Choroid plexus epithelial cell (primary cell): ENCODE measurements around the gene DRC7.
A peak's percentile ranks its signal among the peaks of the same experiment; 100 is the strongest.
"Not testable (repeated sequence)": the region's sequence is repeated elsewhere in the genome, so short reads cannot be mapped to it uniquely, and the experiment has no call there.

Experiments used
- DNase-seq: peaks from one replicate; pipeline ENCODE4 v3.0.0-alpha.2; 2010; ENCODE audit warnings: low read depth
- H3K4me3 ChIP-seq: 2 replicates; pipeline ENCODE4 v1.5.1; 2011; ENCODE audit warnings: low read depth, mild to moderate bottlenecking, control low read depth, low read length, moderate library complexity
- TF ChIP-seq, protein P1 (sequence below): conservative IDR thresholded peaks from 2 replicates; pipeline ENCODE4 v1.5.1; 2011; ENCODE audit warnings: low read depth, mild to moderate bottlenecking, control low read depth, inconsistent platforms, low read length, moderate library complexity

DRC7 gene

DNA sequence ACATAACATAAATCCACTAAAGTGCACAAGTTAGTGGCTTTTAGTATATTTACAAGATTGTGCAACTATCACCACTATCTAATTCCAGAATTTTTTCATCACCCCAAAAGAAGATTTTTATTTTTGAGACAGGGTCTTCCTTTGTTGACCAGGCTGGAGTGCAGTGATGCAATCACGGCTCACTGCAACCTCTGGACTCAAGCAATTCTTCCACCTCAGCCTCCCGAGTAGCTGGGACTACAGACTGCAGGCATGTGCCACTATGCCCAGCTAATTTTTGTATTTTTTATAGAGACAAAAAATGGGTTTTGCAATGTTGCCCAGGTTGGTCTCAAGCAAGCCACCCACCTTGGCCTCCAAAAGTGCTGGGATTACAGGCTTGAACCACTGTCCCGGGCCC lies 15.1 kb downstream of the DRC7 start:
- TF ChIP-seq, protein P1, sequence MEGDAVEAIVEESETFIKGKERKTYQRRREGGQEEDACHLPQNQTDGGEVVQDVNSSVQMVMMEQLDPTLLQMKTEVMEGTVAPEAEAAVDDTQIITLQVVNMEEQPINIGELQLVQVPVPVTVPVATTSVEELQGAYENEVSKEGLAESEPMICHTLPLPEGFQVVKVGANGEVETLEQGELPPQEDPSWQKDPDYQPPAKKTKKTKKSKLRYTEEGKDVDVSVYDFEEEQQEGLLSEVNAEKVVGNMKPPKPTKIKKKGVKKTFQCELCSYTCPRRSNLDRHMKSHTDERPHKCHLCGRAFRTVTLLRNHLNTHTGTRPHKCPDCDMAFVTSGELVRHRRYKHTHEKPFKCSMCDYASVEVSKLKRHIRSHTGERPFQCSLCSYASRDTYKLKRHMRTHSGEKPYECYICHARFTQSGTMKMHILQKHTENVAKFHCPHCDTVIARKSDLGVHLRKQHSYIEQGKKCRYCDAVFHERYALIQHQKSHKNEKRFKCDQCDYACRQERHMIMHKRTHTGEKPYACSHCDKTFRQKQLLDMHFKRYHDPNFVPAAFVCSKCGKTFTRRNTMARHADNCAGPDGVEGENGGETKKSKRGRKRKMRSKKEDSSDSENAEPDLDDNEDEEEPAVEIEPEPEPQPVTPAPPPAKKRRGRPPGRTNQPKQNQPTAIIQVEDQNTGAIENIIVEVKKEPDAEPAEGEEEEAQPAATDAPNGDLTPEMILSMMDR: no peak
- no peak overlapping the region for H3K4me3 ChIP-seq
- no peak for DNase-seq

DNA sequence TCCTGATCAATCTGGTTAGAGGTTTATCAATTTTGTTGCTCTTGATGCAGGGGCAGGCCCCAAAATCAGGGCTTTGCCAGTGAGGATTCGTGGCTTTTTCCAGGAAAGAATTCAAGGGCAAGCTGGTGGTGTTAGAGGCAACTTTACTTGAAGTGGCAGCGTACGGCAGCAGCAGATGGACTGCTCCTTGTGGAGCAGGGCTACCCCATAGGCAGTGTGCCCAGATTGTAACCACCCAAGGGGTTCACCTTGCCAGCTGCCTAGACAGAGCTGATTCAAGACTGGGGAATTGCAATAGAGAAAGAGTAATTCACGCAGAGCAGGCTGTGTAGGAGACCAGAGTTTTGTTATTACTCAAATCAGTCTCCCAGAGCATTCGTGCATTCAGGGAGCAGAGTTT lies 16.7 kb downstream of the DRC7 start:
- TF ChIP-seq, protein P1: no peak
- no peak overlapping the region for H3K4me3 ChIP-seq
- no peak for DNase-seq

DNA sequence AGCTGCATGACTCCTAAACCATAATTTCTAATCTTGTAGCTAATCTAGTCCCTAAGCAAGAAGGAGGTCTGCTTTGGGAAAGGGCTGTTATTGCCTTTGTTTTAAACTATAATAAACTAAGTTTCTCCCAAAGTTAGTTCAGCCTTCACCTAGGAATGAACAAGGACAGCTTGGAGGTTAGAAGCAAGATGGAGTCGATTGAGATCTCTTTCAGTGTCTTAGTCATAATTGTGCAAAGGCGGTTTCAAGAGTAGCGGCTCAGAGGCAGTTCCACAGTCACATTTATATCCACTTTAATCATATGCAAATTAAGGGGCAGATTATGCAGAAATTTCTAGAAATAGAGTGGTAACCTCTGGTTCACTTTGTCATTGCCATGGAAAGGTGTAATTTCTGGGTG lies 17.4 kb downstream of the DRC7 start:
- TF ChIP-seq, protein P1: no peak
- no peak for DNase-seq
- no peak overlapping the region for H3K4me3 ChIP-seq

DNA sequence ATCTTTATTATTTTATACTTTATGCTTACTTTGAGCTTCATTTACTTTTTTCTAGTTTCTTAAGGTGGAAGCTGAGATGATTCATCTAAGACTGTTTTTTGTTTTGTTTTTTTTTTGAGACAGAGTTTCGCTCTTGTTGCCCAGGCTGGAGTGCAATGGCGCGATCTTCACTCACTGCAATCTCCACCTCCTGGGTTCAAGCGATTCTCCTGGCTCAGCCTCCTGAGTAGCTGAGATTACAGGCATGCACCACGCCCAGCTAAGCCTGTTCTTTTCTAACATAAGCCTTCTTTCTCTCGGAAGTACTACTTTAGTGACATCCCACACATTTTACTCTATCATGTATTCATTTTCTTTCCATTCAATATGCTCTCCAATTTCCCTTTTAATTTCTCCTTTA lies 18.0 kb downstream of the DRC7 start:
- H3K4me3 ChIP-seq, DNase-seq: not testable (repeated sequence)

DNA sequence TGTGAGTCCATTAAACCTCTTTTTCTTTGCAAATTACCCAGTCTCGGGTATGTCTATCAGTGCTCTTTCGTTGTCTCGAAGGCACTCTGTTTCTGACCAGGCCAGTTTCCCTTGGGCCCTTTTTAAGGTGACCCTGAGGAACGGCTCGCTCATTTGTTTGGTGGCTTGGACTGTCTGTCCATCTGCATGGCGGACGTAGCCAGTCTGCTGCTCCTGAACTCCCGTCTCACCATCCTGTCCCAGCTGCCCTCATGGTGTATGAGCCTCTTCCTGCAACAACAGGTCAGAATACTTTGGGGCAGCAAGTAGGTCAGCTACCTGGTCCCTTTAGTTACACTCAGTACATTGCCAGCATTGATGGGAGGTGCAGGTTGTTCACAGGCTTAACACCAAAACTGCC lies 19.0 kb downstream of the DRC7 start:
- H3K4me3 ChIP-seq: no peak overlapping the region
- TF ChIP-seq, protein P1: no peak
- DNase-seq: no peak

DNA sequence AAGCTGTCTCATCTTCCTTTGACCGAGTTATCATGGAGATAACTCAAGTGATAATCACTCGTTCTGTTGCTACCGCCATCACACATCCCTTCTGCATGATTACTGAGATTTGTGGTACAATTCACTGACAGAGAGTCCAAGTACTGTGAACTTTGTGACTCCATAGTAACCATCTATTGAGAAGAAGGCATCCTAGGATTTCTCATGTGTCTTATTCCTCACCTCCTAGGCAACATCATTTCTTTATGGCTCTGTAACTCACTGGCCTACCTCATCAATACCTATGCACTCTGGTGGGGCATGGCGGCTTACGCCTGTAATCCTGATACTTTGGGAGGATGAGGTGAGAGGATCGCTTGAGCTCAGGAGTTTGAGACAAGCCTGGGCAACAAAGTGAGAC lies 19.4 kb downstream of the DRC7 start:
- no peak overlapping the region for H3K4me3 ChIP-seq
- no peak for DNase-seq
- TF ChIP-seq, protein P1: no peak

DNA sequence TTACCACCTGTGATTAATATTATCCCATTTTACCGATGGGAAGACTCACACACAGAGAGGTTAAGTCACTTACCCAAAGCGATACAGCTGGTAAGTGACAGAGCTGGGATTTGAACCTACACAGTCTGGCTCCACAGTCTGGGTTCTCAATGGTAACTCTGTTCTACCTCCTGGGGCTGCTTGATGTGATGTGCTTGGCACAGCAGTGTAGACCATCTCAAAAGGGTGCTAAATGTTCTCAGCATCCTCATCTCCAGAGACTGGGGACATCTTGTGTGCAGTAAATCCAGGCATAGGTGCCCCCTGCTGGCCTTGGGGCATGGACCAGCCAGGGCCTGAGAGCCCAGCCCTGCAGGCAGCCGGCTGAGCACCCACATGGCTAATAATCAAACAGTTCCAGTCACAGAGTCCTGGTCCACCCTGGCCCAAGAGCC lies 25.6 kb downstream of the DRC7 start:
- peak; percentile 77 for DNase-seq
- H3K4me3 ChIP-seq: no peak overlapping the region

More for the DNA sequence above, 25.6 kb downstream of the DRC7 start:
- TF ChIP-seq, protein P1: peak; percentile 85
